ENCODE measurements around the gene EEFSEC. TPM values are rescaled to one million over a fixed set of nuclear protein-coding genes. Genes with fewer than 3 reads are reported as not detected.
A peak's percentile ranks its signal among the peaks of the same experiment; 100 is the strongest.
"Not testable (repeated sequence)": the region's sequence is repeated elsewhere in the genome, so short reads cannot be mapped to it uniquely, and the experiment has no call there.

The EEFSEC gene
- total and polyA plus RNA-seq, 2 of the 8 experiments (the other 6 are each of a cell fraction or from before 2014, with no cell fraction given) = 13.1 to 19.8 TPM

- ChIA-PET POLR2A (ENCODE audit: partially characterized antibody) (interaction anchor here (0.7 to 1.6 kb wide), 4 partner anchors 10 to 418 kb away, joined by 3 to 7 read pairs (median 3); no protein-coding TSS in a partner anchor), CTCF (ENCODE audit: partially characterized antibody) (interaction anchor here (1.5 to 1.6 kb wide), 2 partner anchors 11 to 14 kb away, joined by 3 to 5 read pairs; no protein-coding TSS in a partner anchor)
- H3K27me3 ChIP-seq (replicated peaks in 1 of 4; ENCODE audit: control insufficient read depth in 3 of 4, extremely low read depth in 1 of 4, insufficient read depth in 3 of 4, low read length in 3 of 4); H4K5ac ChIP-seq (ENCODE audit: insufficient read length, low read depth, low read length); H2BK20ac ChIP-seq (ENCODE audit: low read length); H2BK5ac ChIP-seq (ENCODE audit: low read depth, low read length); H3K9me3 ChIP-seq (ENCODE audit: insufficient read depth in 2 of 2, low read depth in 1 of 2, low read length in 1 of 2); DNase-seq (ENCODE audit: low read depth in 1 of 2, low spot score in 2 of 2); H4K8ac ChIP-seq (ENCODE audit: extremely low read depth, insufficient read depth, low read length); H3K56ac ChIP-seq (replicated peaks; ENCODE audit: insufficient read length, low read depth, low read length); H3K27ac ChIP-seq (ENCODE audit: low read depth, low read length); H3K23ac ChIP-seq (ENCODE audit: insufficient read length); H2AFZ ChIP-seq (ENCODE audit: low read length); H3K36me3 ChIP-seq (ENCODE audit: control insufficient read depth in 2 of 4, insufficient read depth in 4 of 4, low read length in 3 of 4); H2BK120ac ChIP-seq (replicated peaks; ENCODE audit: low read depth, low read length); H2BK12ac ChIP-seq (ENCODE audit: low read depth, low read length); H3K4me1 ChIP-seq (replicated peaks in 1 of 4; ENCODE audit: control insufficient read depth in 3 of 4, insufficient read depth in 4 of 4, low read length in 3 of 4); H3K79me1 ChIP-seq (ENCODE audit: low read depth, low read length); H3K4ac ChIP-seq (replicated peaks; ENCODE audit: insufficient read length, low read depth, low read length); H3K9ac ChIP-seq (replicated peaks in 1 of 4; ENCODE audit: extremely low read depth in 1 of 4, low read depth in 3 of 4, low read length in 3 of 4); H4K91ac ChIP-seq (replicated peaks; ENCODE audit: insufficient read length, low read length); FAIRE-seq; H3K79me2 ChIP-seq (ENCODE audit: control insufficient read depth in 1 of 2, insufficient read depth in 2 of 2, low read length in 2 of 2); H4K20me1 ChIP-seq (replicated peaks in 1 of 2; ENCODE audit: control insufficient read depth in 1 of 2, insufficient read depth in 2 of 2, low read length in 2 of 2); H3K14ac ChIP-seq (ENCODE audit: insufficient read length); H2BK15ac ChIP-seq (ENCODE audit: low read length); H3K23me2 ChIP-seq (ENCODE audit: low read depth, low read length); H2AK5ac ChIP-seq (ENCODE audit: low read depth, low read length); H3K18ac ChIP-seq (ENCODE audit: extremely low read depth, low read length): not testable (repeated sequence)
- H3K4me2 ChIP-seq (ENCODE audit: insufficient read depth in 1 of 2, low read depth in 2 of 2, low read length in 2 of 2) = peak overlapping the region; percentile 64 to 81
- 100% methylated on average over 5 of the region's 16 CpGs; no CpG with 5 or more reads in 1 of the 2 experiments for WGBS, 2 experiments (ENCODE audit: extremely low coverage in 1 of 2, insufficient coverage in 1 of 2, insufficient read length in 1 of 2, insufficient replicate concordance in 2 of 2, low coverage in 1 of 2, low lambda C conversion rate in 2 of 2, missing lambda C conversion rate in 1 of 2)
- H3K4me3 ChIP-seq (ENCODE audit: extremely low read depth in 1 of 4, insufficient read depth in 2 of 4, low read depth in 3 of 4, low read length in 4 of 4) = peak overlapping the region; percentile 77 to 92 (median 84); a peak in 4 of 8 replicates
Measured at GRCh38 chr3:128154354-128154753, 1.1 kb downstream of the EEFSEC start.
